SH-SY5Y (cell line): ENCODE measurements around the gene CLDN3.

Experiments
- GATA2 ChIP-seq: IDR thresholded peaks from 2 replicates; pipeline ENCODE4 v1.6.1; 2011; ENCODE audit warnings: mild to moderate bottlenecking, low read depth, low read length
- GATA3 ChIP-seq: IDR thresholded peaks from 2 replicates; pipeline ENCODE4 v1.6.1; 2011; ENCODE audit warnings: low read depth, mild to moderate bottlenecking, low read length, moderate library complexity

DNA sequence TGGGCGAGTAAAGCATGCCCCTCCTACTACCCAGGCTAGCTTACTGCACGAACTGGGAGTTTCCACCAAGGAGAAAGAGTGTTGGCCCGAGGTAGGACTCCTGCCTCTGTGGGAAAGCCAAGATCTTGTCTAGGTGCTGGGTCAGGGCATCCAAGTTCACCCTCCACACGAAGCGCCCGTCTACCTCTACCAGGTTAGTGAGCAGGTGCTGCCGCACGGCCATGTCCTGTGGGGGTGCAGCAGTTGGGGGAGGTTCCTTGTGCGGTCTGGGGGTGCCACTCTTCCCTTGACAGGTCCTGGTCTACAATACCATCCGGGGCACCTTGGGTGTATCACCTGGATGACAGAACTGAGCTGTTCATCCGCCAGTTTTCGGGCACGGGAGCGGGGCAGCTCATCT, 33.2 kb downstream of the CLDN3 start:
- TF ChIP-seq GATA2 (no peak), GATA3 (no peak)
